K562 (cell line): ENCODE data around the gene MAGI2. TPM values are rescaled to one million over a fixed set of nuclear protein-coding genes. Genes with fewer than 3 reads are reported as not detected.

Experiments
- ATAC-seq: fragments of 200-7000 bp; cut with Tn5 transposase; 3 replicates; pipeline ENCODE4 v1.9.1; 2020; ENCODE audit warnings: moderate library complexity
- BruUV-seq: library from RNA; stranded (reverse); fragments of 400-500 nt; replicated peaks from 2 replicates; lab custom pipeline; 2021; lab: Mats Ljungman, UMichigan
- CTCF ChIA-PET: fragments of 300-600 bp; formaldehyde crosslinking; extraction: SDS; loops from one replicate; lab custom pipeline; 2021; ENCODE audit warnings: low intra/inter-chr PET ratio; lab: Yijun Ruan, JAX
- POLR2A ChIA-PET: fragments of 300-600, 350-650 bp; sonication (Branson Sonifier 250); formaldehyde crosslinking; extraction: SDS; loops from one replicate; lab custom pipeline; 2021; ENCODE audit warnings: antibody characterized with exemption, inconsistent platforms; lab: Yijun Ruan, JAX
- DNase-seq, 4 experiments: peaks; one replicate each; pipeline versions ENCODE4 v3.0.0 to v3.0.0-alpha.2; 2011 to 2018; ENCODE audit warnings: low spot score in 3 of 4, mixed read lengths in 3 of 4; ENCODE audit errors: extremely low read depth in 1 of 4
- FAIRE-seq: peaks from 2 replicates; lab custom pipeline; 2011; peaks lifted over from hg19 to GRCh38; lab: Jason Lieb, UNC
- H2AFZ ChIP-seq: 2 replicates; pipeline ENCODE4 v1.6.0; 2011; ENCODE audit warnings: low read depth, low read length, control low read depth, inconsistent platforms
- H3K27ac ChIP-seq: fragments of 200-600 bp; 3 replicates; pipeline ENCODE4 v1.8.0; 2011; ENCODE audit warnings: low read depth, mild to moderate bottlenecking, control low read depth, inconsistent platforms, low read length, moderate library complexity, mixed read lengths; ENCODE audit errors: extremely low read depth
- H3K27me3 ChIP-seq, 2 experiments: fragments of 300-600 bp in 1 of 2; 2 replicates in 1 of 2; 3 replicates in 1 of 2; pipeline versions ENCODE4 v1.6.0 to v1.8.0; 2011; ENCODE audit warnings: inconsistent platforms in 2 of 2, low read length in 2 of 2, mild to moderate bottlenecking in 1 of 2, mixed read lengths in 1 of 2, moderate library complexity in 1 of 2; ENCODE audit not compliant: control insufficient read depth in 2 of 2, insufficient read depth in 2 of 2
- H3K36me3 ChIP-seq: fragments of 300-600 bp; 3 replicates; pipeline ENCODE4 v1.8.0; 2011; ENCODE audit warnings: mild to moderate bottlenecking, low read length, inconsistent platforms; ENCODE audit not compliant: control insufficient read depth, insufficient read depth
- H3K4me1 ChIP-seq, 2 experiments: fragments of 200-600 bp in 1 of 2; replicated peaks in 1 of 2; 2 replicates in 1 of 2; 3 replicates in 1 of 2; pipeline versions ENCODE4 v1.5.1 to v1.8.0; 2011; ENCODE audit warnings: inconsistent platforms in 2 of 2, low read length in 2 of 2, mild to moderate bottlenecking in 1 of 2, mixed read lengths in 1 of 2, moderate library complexity in 1 of 2; ENCODE audit not compliant: control insufficient read depth in 2 of 2, insufficient read depth in 2 of 2
- H3K4me2 ChIP-seq: 2 replicates; pipeline ENCODE4 v1.6.1; 2011; ENCODE audit warnings: low read length, control low read depth, inconsistent platforms, mixed read lengths; ENCODE audit not compliant: insufficient read depth
- H3K4me3 ChIP-seq: fragments of 200-600 bp; sonication (generic), shearing (Covaris generic); 2 replicates; pipeline ENCODE4 v1.5.1; 2016; ENCODE audit warnings: control low read depth, inconsistent platforms
- H3K79me2 ChIP-seq: fragments of 200-600 bp; 3 replicates; pipeline ENCODE4 v1.8.0; 2011; ENCODE audit warnings: low read length, inconsistent platforms; ENCODE audit not compliant: control insufficient read depth, insufficient read depth
- H3K9ac ChIP-seq, 2 experiments: 2 replicates each; pipeline versions ENCODE4 v1.6.0 to v1.6.1; 2011; ENCODE audit warnings: low read depth in 2 of 2, low read length in 2 of 2, control low read depth in 1 of 2, inconsistent platforms in 1 of 2, mild to moderate bottlenecking in 1 of 2, mixed read lengths in 1 of 2; ENCODE audit not compliant: insufficient read depth in 1 of 2
- H3K9me1 ChIP-seq: one replicate; pipeline ENCODE4 v1.6.0; 2011; ENCODE audit warnings: inconsistent platforms, mild to moderate bottlenecking, low read length, moderate library complexity; ENCODE audit not compliant: control insufficient read depth, insufficient read depth
- H3K9me3 ChIP-seq: replicated peaks from 2 replicates; pipeline ENCODE4 v1.5.1; 2011; ENCODE audit warnings: low read depth, low read length, inconsistent platforms; ENCODE audit not compliant: control insufficient read depth, insufficient read depth
- H4K20me1 ChIP-seq: replicated peaks from 2 replicates; pipeline ENCODE4 v1.6.1; 2011; ENCODE audit warnings: low read length, inconsistent platforms, mixed read lengths; ENCODE audit not compliant: control insufficient read depth, insufficient read depth
- CBX3 ChIP-seq, 2 experiments: IDR thresholded peaks; 1 replicate in 1 of 2; 2 replicates in 1 of 2; pipeline ENCODE4 v1.6.1; 2012; ENCODE audit warnings: inconsistent platforms in 2 of 2, low read length in 2 of 2, borderline replicate concordance in 1 of 2, control low read depth in 1 of 2
- GABPB1 ChIP-seq: sonication (generic); formaldehyde crosslinking; IDR thresholded peaks from 2 replicates; pipeline ENCODE4 v1.8.0; 2022; ENCODE audit warnings: mild to moderate bottlenecking, missing genetic modification reagents
- HCFC1 ChIP-seq: IDR thresholded peaks from 2 replicates; pipeline ENCODE4 v1.6.1; 2012; ENCODE audit warnings: low read depth, low read length, improper control_type of control experiment
- MCM2 ChIP-seq: fragments of 450-650 bp; IDR thresholded peaks from 2 replicates; pipeline ENCODE4 v1.6.1; 2017; ENCODE audit warnings: low read depth, mild to moderate bottlenecking
- NFATC3 ChIP-seq: fragments of 450-650 bp; IDR thresholded peaks from 2 replicates; pipeline ENCODE4 v1.6.1; 2017; ENCODE audit warnings: mild to moderate bottlenecking
- RNF2 ChIP-seq: sonication (generic); IDR thresholded peaks from 2 replicates; pipeline ENCODE4 v1.6.1; 2016
- SRSF7 ChIP-seq: fragments of 200-400 bp; formaldehyde crosslinking; optimal IDR thresholded peaks from 2 replicates; pipeline ENCODE3; 2017; ENCODE audit warnings: mild to moderate bottlenecking, low read depth, low read length
- TEAD1 ChIP-seq, 2 experiments: fragments of 450-650 bp in 1 of 2; sonication (generic) in 1 of 2; formaldehyde crosslinking; IDR thresholded peaks; 2 replicates each; pipeline versions ENCODE4 v1.4.0 to v1.8.0; 2020 to 2022; ENCODE audit warnings: mild to moderate bottlenecking in 2 of 2, missing genetic modification reagents in 1 of 2
- ZC3H11A ChIP-seq: IDR thresholded peaks from 2 replicates; pipeline ENCODE4 v1.6.1; 2012; ENCODE audit warnings: low read depth, low read length, improper control_type of control experiment
- WGBS: fragments of 100-300 bp; shearing (Covaris generic); methylation state at CpG from one replicate; pipeline ENCODE4 v1.1.6; 2016; ENCODE audit warnings: low coverage, mixed read lengths; ENCODE audit not compliant: insufficient coverage; ENCODE audit errors: missing lambda C conversion rate; 5-methylcytosine and 5-hydroxymethylcytosine counted together
- in situ Hi-C: fragments of 300-500 bp; cut with MboI; formaldehyde crosslinking; loops from 4 replicates; pipeline ENCODE4 v1.15.0; 2018; ENCODE audit warnings: inconsistent platforms, mixed read lengths
- intact Hi-C: fragments of 100-400 bp; cut with micrococcal nuclease; formaldehyde crosslinking; loops from 2 replicates; pipeline ENCODE4 v1.14.2; 2022
- polyA plus RNA-seq, 8 experiments: library from polyadenylated mRNA; depleted of rRNA in 4 of 8; stranded (reverse) in 5 of 8; unstranded in 3 of 8; fragments of >200 nt; fragmentation: Nextera tagmentation in 2 of 8; fragmentation: Illumina TruSeq in 1 of 8; extraction: Ambion mirVana in 2 of 8; extraction: Trizol in 1 of 8; gene quantifications; 2 replicates each; pipeline versions ENCODE4 v1.2.1 to v1.2.3, GENCODE V29; 2011 to 2014; ENCODE audit warnings: inconsistent platforms in 1 of 8, missing spikeins in 1 of 8
- total RNA-seq, 7 experiments: library from RNA; depleted of rRNA in 6 of 7; stranded (reverse); fragments of >200 nt in 6 of 7; fragmentation: Illumina TruSeq in 2 of 7; extraction: Trizol in 2 of 7; gene quantifications; 2 replicates each; pipeline versions ENCODE4 v1.2.1 to v1.2.3, GENCODE V29; 2011 to 2021; ENCODE audit warnings: low replicate concordance in 1 of 7
- TF ChIP-seq, protein P1 (sequence below): sonication (generic); IDR thresholded peaks from 2 replicates; pipeline ENCODE4 v1.6.1; 2016
- TF ChIP-seq, protein P2 (sequence below): fragments of 250-450 bp; sonication (Bioruptor Pico); IDR thresholded peaks from 2 replicates; pipeline ENCODE4 v1.5.1; 2021; ENCODE audit warnings: mild to moderate bottlenecking
- TF ChIP-seq, protein P3 (sequence below), 2 experiments: fragments of 450-650 bp; IDR thresholded peaks; 2 replicates each; pipeline ENCODE4 v1.6.1; 2018; ENCODE audit warnings: mild to moderate bottlenecking in 2 of 2, low read depth in 1 of 2; ENCODE audit not compliant: partially characterized antibody in 2 of 2

Gene MAGI2
- total and polyA plus RNA-seq, 9 of the 15 experiments (the other 6 are each of a cell fraction or from before 2014, with no cell fraction given), result 0.27 to 1.4 (median 0.70) TPM

DNA sequence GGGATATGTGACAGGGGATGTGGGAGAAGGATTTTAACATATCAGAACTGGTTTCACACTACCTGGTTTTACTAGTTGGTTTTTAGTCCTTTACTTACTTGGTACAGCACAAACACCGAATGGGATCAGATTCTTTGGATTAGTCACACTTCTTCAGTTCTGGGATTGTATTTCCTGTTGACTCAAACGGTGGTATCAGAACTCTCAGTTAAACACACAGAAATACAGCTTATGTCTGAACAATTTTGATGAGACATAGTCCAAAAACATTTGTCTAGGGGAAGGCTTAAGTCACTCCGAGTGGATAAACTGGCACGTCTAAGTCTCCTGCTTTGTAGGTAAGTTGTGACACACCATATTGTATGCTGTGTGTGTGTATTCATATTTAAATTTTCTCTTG lies 1174.4 kb downstream of the MAGI2 start:
- Histone ChIP-seq H3K9me1 (no peaks in the 10 kb centered on the region), H3K79me2 (no peaks in the 10 kb centered on the region), H3K4me2 (no peak overlapping the region), H4K20me1 (no peaks in the 10 kb centered on the region), H3K9me3 (no peaks in the 10 kb centered on the region), H3K36me3 (no peaks in the 10 kb centered on the region), H2AFZ (no peak overlapping the region), H3K4me1 (no peaks in the 10 kb centered on the region), H3K9ac (no peak overlapping the region), H3K27ac (no peak overlapping the region), H3K4me3 (no peak overlapping the region), H3K27me3 (no peaks in the 10 kb centered on the region)
- DNase-seq, result no peak
- POLR2A ChIA-PET, result no interaction called here
- no peak for FAIRE-seq
- CTCF ChIA-PET, result no interaction called here
- ATAC-seq, result no peak
- in situ Hi-C loops, result no loop called here
- BruUV-seq, result no TSS peak
- intact Hi-C loops, result no loop called here
- 0% methylated on average over 4 of the region's 4 CpGs for WGBS
- TF ChIP-seq TEAD1 (CRISPR knock-in tag; IDR thresholded peaks at IDR 0.05), result no peak
- no peak for TF ChIP-seq CBX3 (IDR thresholded peaks at IDR 0.05; ENCODE audit: borderline replicate concordance in 1 of 2, low read length in 2 of 2)
- TF ChIP-seq, protein P1, sequence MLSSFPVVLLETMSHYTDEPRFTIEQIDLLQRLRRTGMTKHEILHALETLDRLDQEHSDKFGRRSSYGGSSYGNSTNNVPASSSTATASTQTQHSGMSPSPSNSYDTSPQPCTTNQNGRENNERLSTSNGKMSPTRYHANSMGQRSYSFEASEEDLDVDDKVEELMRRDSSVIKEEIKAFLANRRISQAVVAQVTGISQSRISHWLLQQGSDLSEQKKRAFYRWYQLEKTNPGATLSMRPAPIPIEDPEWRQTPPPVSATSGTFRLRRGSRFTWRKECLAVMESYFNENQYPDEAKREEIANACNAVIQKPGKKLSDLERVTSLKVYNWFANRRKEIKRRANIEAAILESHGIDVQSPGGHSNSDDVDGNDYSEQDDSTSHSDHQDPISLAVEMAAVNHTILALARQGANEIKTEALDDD, result no peak
- TF ChIP-seq RNF2, result no peak
- TF ChIP-seq SRSF7, result no peak
- TF ChIP-seq, protein P2, sequence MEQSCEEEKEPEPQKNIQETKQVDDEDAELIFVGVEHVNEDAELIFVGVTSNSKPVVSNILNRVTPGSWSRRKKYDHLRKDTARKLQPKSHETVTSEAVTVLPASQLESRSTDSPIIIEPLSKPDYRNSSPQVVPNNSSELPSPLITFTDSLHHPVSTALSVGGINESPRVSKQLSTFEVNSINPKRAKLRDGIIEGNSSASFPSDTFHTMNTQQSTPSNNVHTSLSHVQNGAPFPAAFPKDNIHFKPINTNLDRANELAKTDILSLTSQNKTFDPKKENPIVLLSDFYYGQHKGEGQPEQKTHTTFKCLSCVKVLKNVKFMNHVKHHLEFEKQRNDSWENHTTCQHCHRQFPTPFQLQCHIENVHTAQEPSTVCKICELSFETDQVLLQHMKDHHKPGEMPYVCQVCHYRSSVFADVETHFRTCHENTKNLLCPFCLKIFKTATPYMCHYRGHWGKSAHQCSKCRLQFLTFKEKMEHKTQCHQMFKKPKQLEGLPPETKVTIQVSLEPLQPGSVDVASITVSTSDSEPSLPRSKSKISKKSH (CRISPR knock-in tag), result no peak
- no peak for TF ChIP-seq GABPB1 (CRISPR knock-in tag)
- TF ChIP-seq HCFC1, result no peak
- TF ChIP-seq NFATC3, result no peak
- TF ChIP-seq ZC3H11A, result no peak
- no peak for TF ChIP-seq MCM2
- TF ChIP-seq, protein P3, sequence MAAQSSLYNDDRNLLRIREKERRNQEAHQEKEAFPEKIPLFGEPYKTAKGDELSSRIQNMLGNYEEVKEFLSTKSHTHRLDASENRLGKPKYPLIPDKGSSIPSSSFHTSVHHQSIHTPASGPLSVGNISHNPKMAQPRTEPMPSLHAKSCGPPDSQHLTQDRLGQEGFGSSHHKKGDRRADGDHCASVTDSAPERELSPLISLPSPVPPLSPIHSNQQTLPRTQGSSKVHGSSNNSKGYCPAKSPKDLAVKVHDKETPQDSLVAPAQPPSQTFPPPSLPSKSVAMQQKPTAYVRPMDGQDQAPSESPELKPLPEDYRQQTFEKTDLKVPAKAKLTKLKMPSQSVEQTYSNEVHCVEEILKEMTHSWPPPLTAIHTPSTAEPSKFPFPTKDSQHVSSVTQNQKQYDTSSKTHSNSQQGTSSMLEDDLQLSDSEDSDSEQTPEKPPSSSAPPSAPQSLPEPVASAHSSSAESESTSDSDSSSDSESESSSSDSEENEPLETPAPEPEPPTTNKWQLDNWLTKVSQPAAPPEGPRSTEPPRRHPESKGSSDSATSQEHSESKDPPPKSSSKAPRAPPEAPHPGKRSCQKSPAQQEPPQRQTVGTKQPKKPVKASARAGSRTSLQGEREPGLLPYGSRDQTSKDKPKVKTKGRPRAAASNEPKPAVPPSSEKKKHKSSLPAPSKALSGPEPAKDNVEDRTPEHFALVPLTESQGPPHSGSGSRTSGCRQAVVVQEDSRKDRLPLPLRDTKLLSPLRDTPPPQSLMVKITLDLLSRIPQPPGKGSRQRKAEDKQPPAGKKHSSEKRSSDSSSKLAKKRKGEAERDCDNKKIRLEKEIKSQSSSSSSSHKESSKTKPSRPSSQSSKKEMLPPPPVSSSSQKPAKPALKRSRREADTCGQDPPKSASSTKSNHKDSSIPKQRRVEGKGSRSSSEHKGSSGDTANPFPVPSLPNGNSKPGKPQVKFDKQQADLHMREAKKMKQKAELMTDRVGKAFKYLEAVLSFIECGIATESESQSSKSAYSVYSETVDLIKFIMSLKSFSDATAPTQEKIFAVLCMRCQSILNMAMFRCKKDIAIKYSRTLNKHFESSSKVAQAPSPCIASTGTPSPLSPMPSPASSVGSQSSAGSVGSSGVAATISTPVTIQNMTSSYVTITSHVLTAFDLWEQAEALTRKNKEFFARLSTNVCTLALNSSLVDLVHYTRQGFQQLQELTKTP (IDR thresholded peaks at IDR 0.05; ENCODE audit: low read depth in 1 of 2, partially characterized antibody in 2 of 2), result no peak
